Measurements from ENCODE around the gene ELOVL3.

ELOVL3 gene

DNA sequence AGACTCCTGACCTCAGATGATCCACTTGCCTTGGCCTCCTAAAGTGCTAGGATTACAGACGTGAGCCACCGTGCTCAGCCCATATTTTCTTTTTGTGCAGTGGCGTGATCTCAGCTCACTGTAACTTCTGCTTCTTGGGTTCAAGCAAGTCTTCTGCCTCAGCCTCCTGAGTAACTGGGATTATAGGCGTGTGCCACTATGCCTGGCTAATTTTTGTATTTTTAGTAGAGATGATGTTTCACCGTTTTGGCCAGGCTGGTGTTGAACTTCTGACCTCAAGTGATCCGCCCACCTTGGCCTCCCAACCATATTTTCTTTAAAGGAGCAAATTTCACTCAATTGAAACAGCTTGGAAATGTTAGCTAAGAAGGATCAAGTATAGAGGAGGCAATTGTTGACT lies 35.7 kb downstream of the ELOVL3 start:
- no peaks in the 10 kb centered on the region for H3K9me3 ChIP-seq (ENCODE audit: low read length)
- no peak overlapping the region for H3K27ac ChIP-seq (ENCODE audit: low read depth, low read length)
- no peak overlapping the region for H3K4me3 ChIP-seq (ENCODE audit: low read depth in 1 of 2, low read length in 2 of 2)
- H3K4me1 ChIP-seq (ENCODE audit: insufficient read depth, low read length), result no peaks in the 10 kb centered on the region
- H3K36me3 ChIP-seq (ENCODE audit: insufficient read depth, low read length), result peaks cover 29% of the 10 kb centered on the region
- no peaks in the 10 kb centered on the region for H3K27me3 ChIP-seq (ENCODE audit: control insufficient read depth in 1 of 2, insufficient read depth in 2 of 2, low read length in 2 of 2)
- no peak overlapping the region for H3K9ac ChIP-seq (ENCODE audit: low read length)

DNA sequence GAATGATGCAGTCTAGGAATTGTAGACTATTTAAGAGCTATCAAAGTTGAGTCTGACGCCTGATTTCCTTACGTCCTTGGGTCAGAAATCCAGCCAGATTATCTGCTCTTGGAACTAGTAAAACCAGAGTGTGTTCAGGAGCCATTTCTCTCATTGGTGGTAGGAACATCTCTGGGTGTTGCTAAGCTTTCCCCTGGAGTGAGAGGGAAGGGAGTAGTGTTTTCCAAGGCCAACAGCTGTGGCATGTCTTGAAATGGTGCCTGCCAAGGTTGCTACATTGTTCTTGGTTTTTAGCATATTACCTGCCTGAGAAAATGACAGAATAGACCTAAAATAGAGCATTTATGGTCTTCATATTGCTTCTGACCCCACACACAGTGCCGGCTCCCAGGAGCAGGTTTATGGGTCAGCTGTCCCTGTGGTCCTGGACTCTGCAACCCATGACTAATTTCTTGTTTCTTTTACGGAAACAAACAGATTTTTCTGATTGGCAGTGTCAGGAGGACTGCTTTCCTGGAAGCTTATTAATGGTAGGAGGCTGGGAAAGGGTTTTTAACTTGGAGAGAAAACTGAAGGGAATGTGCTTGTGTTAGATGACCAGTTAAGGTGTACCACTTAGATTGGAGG lies 36.8 kb downstream of the ELOVL3 start:
- Histone ChIP-seq H3K4me1 (ENCODE audit: insufficient read depth, low read length) (peaks cover 3% of the 10 kb centered on the region), H3K9me3 (ENCODE audit: low read length) (no peaks in the 10 kb centered on the region)

DNA sequence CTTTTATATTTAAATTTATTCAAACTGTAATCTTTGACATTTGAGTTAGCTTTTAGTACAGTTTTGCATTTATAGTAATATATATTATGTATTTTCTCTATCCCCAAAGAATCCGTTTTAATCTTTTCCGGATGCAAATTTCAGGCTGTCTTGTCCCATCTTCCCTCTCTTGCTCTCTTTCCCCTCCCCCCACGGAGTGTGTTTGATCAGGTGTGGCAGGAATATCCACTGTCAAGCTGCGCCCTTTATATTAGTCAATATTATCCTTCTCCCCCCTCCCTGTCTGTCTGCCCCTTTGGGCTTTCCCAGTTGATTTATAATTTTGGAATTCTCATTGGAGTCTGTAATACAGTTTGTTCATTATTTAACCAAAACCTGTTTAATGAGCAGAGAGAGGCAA lies 38.3 kb downstream of the ELOVL3 start:
- Histone ChIP-seq H3K9me3 (ENCODE audit: low read length) (no peaks in the 10 kb centered on the region), H3K9ac (ENCODE audit: low read length) (no peak overlapping the region), H3K27ac (ENCODE audit: low read depth, low read length) (no peak overlapping the region), H3K27me3 (ENCODE audit: control insufficient read depth in 1 of 2, insufficient read depth in 2 of 2, low read length in 2 of 2) (no peaks in the 10 kb centered on the region), H3K36me3 (ENCODE audit: insufficient read depth, low read length) (peaks cover 22% of the 10 kb centered on the region), H3K4me3 (ENCODE audit: low read depth in 1 of 2, low read length in 2 of 2) (no peak overlapping the region), H3K4me1 (ENCODE audit: insufficient read depth, low read length) (peaks cover 13% of the 10 kb centered on the region)

More for the DNA sequence above, 36.8 kb downstream of the ELOVL3 start:
- Histone ChIP-seq H3K9ac (ENCODE audit: low read length) (no peak overlapping the region), H3K36me3 (ENCODE audit: insufficient read depth, low read length) (peaks cover 29% of the 10 kb centered on the region), H3K27me3 (ENCODE audit: control insufficient read depth in 1 of 2, insufficient read depth in 2 of 2, low read length in 2 of 2) (no peaks in the 10 kb centered on the region), H3K4me3 (ENCODE audit: low read depth in 1 of 2, low read length in 2 of 2) (no peak overlapping the region), H3K27ac (ENCODE audit: low read depth, low read length) (no peak overlapping the region)

DNA sequence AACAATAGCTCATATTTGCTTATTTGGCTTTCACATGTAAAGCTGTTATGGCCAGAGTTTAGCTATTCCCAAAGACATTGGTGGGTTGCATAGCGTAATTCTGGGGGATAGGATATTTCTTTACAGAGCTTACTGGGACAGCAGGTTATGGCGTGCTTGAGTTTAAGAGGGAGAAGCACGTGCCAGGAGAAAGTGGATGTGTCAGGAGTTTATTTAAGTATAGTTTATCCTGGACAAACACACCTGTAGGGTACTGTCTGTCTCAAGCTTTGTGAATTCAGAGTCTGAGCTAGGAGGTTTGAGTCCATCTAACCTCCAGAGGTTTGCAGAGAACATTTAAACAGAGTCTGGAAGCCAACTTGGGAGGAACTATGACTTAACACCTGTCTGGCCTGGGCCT lies 40.6 kb downstream of the ELOVL3 start:
- Histone ChIP-seq H3K9me3 (ENCODE audit: low read length) (no peaks in the 10 kb centered on the region), H3K27ac (ENCODE audit: low read depth, low read length) (no peak overlapping the region), H3K4me3 (ENCODE audit: low read depth in 1 of 2, low read length in 2 of 2) (no peak overlapping the region), H3K36me3 (ENCODE audit: insufficient read depth, low read length) (peaks cover 5% of the 10 kb centered on the region), H3K4me1 (ENCODE audit: insufficient read depth, low read length) (peaks cover 13% of the 10 kb centered on the region), H3K9ac (ENCODE audit: low read length) (no peak overlapping the region), H3K27me3 (ENCODE audit: control insufficient read depth in 1 of 2, insufficient read depth in 2 of 2, low read length in 2 of 2) (no peaks in the 10 kb centered on the region)

DNA sequence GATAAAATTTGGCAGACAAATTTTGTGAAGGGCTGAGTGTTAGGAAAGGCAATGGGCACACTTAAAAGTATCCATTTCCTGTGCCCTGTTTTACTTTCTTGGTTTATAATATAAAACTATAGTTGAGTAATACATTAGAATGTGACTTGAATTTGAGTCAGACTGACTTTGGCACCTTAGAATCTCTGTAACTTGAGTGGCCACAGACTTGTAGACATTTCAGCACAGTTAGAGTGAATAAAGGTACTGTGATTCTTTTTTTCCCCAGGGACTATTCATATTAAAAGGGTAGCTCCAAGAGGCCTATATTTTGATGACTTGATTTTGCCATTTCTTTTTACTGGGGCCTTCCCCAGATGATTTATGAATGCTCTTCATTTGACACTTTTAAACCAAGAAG lies 41.6 kb downstream of the ELOVL3 start:
- H3K9ac ChIP-seq (ENCODE audit: low read length), result no peak overlapping the region

DNA sequence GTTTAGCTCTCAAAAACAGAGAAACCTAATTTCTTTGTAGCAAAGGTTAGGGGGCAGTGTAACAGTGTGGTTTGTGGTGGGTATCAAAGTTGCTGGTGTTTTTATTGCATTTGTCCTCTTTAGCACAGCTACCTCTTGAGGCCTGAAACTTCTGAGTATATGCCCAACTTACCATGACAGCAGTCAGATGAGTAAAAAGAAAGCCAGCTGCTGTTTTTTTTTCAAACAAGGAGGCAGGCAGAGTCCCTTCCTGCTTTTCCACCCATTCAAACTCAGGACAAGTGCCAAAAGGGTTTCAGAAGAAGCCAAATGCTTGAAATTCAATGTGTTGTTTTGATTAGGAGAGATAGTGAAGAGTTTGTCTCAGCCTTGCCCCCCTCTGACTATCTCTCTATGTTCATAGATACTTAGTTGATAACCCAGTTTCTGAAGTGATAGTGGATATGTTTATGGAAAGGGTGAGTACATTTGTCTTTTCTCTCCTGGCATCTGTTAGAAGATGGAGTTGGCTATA lies 42.3 kb downstream of the ELOVL3 start:
- Histone ChIP-seq H3K9ac (ENCODE audit: low read length) (no peak overlapping the region), H3K9me3 (ENCODE audit: low read length) (no peaks in the 10 kb centered on the region), H3K27ac (ENCODE audit: low read depth, low read length) (no peak overlapping the region), H3K27me3 (ENCODE audit: control insufficient read depth in 1 of 2, insufficient read depth in 2 of 2, low read length in 2 of 2) (no peaks in the 10 kb centered on the region), H3K36me3 (ENCODE audit: insufficient read depth, low read length) (no peaks in the 10 kb centered on the region), H3K4me3 (ENCODE audit: low read depth in 1 of 2, low read length in 2 of 2) (no peak overlapping the region), H3K4me1 (ENCODE audit: insufficient read depth, low read length) (peaks cover 13% of the 10 kb centered on the region)

More for the DNA sequence above, 41.6 kb downstream of the ELOVL3 start:
- Histone ChIP-seq H3K4me1 (ENCODE audit: insufficient read depth, low read length) (peaks cover 13% of the 10 kb centered on the region), H3K4me3 (ENCODE audit: low read depth in 1 of 2, low read length in 2 of 2) (no peak overlapping the region), H3K36me3 (ENCODE audit: insufficient read depth, low read length) (no peaks in the 10 kb centered on the region), H3K27me3 (ENCODE audit: control insufficient read depth in 1 of 2, insufficient read depth in 2 of 2, low read length in 2 of 2) (no peaks in the 10 kb centered on the region), H3K27ac (ENCODE audit: low read depth, low read length) (no peak overlapping the region), H3K9me3 (ENCODE audit: low read length) (no peaks in the 10 kb centered on the region)

DNA sequence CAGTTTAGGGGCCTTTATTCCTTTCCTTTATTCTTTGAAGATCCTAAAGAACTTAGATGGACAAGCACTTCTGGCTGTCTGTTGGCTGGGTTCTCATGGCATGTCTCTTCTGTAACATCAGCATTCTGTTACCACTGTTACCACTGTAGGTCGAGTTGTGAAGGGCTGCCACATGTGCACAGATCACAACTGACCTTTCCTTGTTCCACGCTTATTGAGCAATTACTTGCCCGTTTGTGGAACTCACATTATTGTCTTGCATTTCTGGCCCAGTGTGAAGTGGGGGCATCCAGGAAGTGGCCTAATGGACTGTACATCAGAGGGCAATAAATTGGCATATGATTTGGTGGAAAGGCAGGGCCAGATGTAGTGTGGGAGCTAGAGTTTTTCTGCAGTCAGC lies 42.9 kb downstream of the ELOVL3 start:
- no peaks in the 10 kb centered on the region for H3K36me3 ChIP-seq (ENCODE audit: insufficient read depth, low read length)
- H3K9me3 ChIP-seq (ENCODE audit: low read length), result no peaks in the 10 kb centered on the region
- peaks cover 13% of the 10 kb centered on the region for H3K4me1 ChIP-seq (ENCODE audit: insufficient read depth, low read length)
- no peaks in the 10 kb centered on the region for H3K27me3 ChIP-seq (ENCODE audit: control insufficient read depth in 1 of 2, insufficient read depth in 2 of 2, low read length in 2 of 2)
- no peak overlapping the region for H3K27ac ChIP-seq (ENCODE audit: low read depth, low read length)
- no peak overlapping the region for H3K9ac ChIP-seq (ENCODE audit: low read length)
- no peak overlapping the region for H3K4me3 ChIP-seq (ENCODE audit: low read depth in 1 of 2, low read length in 2 of 2)

DNA sequence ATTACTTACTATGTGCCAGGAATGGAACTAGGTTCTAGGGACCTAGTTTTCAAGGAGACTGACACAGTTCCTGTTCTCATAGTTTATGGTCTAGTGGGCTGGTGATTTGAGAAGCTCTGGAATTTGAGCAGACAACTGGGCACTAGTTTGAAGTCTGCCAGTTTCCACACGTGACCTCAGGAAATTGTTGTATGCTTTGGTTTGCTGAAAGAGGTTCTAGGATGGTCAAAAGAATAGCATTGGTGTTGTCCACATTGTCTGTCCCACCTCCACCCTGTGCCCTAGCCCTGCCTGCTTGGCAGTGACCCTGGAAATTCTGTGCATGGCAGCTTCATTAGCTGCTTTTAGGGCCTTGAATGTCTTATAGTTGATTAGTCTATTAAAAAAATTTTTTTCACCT lies 48.0 kb downstream of the ELOVL3 start:
- Histone ChIP-seq H3K27ac (ENCODE audit: low read depth, low read length) (no peak overlapping the region), H3K4me3 (ENCODE audit: low read depth in 1 of 2, low read length in 2 of 2) (no peak overlapping the region), H3K9ac (ENCODE audit: low read length) (no peak overlapping the region), H3K4me1 (ENCODE audit: insufficient read depth, low read length) (no peaks in the 10 kb centered on the region), H3K9me3 (ENCODE audit: low read length) (no peaks in the 10 kb centered on the region), H3K27me3 (ENCODE audit: control insufficient read depth in 1 of 2, insufficient read depth in 2 of 2, low read length in 2 of 2) (no peaks in the 10 kb centered on the region), H3K36me3 (ENCODE audit: insufficient read depth, low read length) (no peaks in the 10 kb centered on the region)

DNA sequence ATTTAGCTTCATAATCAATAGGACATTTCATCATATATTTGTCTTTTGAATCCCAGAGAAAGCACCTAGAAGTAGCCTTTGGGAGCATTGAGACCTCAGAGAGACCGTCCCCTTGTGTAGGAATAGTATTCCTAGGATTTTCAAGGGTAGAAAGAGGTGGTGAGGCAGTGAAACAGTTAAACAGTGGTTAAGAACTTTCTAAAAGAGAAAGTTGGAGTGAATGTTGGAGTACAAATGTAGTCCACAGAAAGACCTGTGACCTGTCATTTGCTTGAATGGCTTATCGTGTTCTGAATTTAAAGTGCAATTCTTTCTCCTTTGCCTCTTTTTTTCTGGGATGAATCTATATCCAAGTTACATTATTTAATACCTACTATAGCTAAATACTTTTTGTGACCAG lies 49.2 kb downstream of the ELOVL3 start:
- Histone ChIP-seq H3K4me1 (ENCODE audit: insufficient read depth, low read length) (peaks cover 12% of the 10 kb centered on the region), H3K4me3 (ENCODE audit: low read depth in 1 of 2, low read length in 2 of 2) (no peak overlapping the region), H3K36me3 (ENCODE audit: insufficient read depth, low read length) (no peaks in the 10 kb centered on the region), H3K9me3 (ENCODE audit: low read length) (no peaks in the 10 kb centered on the region), H3K27ac (ENCODE audit: low read depth, low read length) (no peak overlapping the region), H3K9ac (ENCODE audit: low read length) (no peak overlapping the region), H3K27me3 (ENCODE audit: control insufficient read depth in 1 of 2, insufficient read depth in 2 of 2, low read length in 2 of 2) (no peaks in the 10 kb centered on the region)

DNA sequence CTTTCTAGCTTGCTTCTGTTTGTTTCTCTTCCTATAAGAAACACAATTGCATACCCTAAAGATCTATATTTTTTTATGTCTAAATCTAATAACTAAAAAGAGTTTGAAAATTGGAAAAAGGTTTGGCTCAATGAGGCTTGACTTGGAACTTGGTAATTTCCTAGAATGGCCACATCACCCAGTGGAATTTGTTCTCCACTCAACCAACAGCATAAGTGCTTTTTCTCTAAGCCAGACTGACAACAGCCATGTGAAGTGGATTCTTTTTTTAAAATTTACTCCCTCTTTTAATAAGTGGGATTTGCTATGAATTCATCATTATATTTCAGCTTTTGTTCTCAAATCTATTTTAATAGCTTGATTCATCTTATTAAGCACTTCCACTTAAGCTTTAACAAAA lies 53.0 kb downstream of the ELOVL3 start:
- no peak overlapping the region for H3K9ac ChIP-seq (ENCODE audit: low read length)
- no peaks in the 10 kb centered on the region for H3K36me3 ChIP-seq (ENCODE audit: insufficient read depth, low read length)
- H3K9me3 ChIP-seq (ENCODE audit: low read length), result no peaks in the 10 kb centered on the region
- H3K27me3 ChIP-seq (ENCODE audit: control insufficient read depth in 1 of 2, insufficient read depth in 2 of 2, low read length in 2 of 2), result no peaks in the 10 kb centered on the region
- no peak overlapping the region for H3K27ac ChIP-seq (ENCODE audit: low read depth, low read length)
- peaks cover 21% of the 10 kb centered on the region for H3K4me1 ChIP-seq (ENCODE audit: insufficient read depth, low read length)
- no peak overlapping the region for H3K4me3 ChIP-seq (ENCODE audit: low read depth in 1 of 2, low read length in 2 of 2)
